ENCODE results near the gene LPP. TPM values are rescaled to one million over a fixed set of nuclear protein-coding genes. Genes with fewer than 3 reads are reported as not detected.

LPP gene
- polyA plus RNA-seq, 3 donors = 14.1 to 23.2 (median 15.3) TPM

- peaks cover 20% of the 10 kb centered on the region for H3K79me2 ChIP-seq (ENCODE audit: insufficient read depth, low read length)
- WGBS (ENCODE audit: insufficient coverage) = 100% methylated on average over 1 of the region's 3 CpGs
- H3K36me3 ChIP-seq (replicated peaks in 1 of 2; ENCODE audit: control insufficient read depth in 1 of 2, insufficient read depth in 2 of 2, low read length in 2 of 2) = no peaks in the 10 kb centered on the region
- H3K4me2 ChIP-seq (replicated peaks; ENCODE audit: extremely low read depth, low read length, poor library complexity, severe bottlenecking) = no peak overlapping the region
- intact Hi-C loops (cut with micrococcal nuclease) = no loop called here
- no peaks in the 10 kb centered on the region for H4K20me1 ChIP-seq (ENCODE audit: insufficient read depth, low read length)
- peak overlapping the region in 5 of 7 donors; percentile 80 to 98 (median 97) for H3K27ac Mint-ChIP-seq
- H3K9me3 Mint-ChIP-seq = peaks cover 1 to 12% (median 5%) of the 10 kb centered on the region in 7 donors
- H3K27ac ChIP-seq (ENCODE audit: low read depth in 1 of 2, low read length in 2 of 2) = peak overlapping the region in 1 of 2 donors; percentile 97
- H3K27me3 ChIP-seq (ENCODE audit: control insufficient read depth in 2 of 2, insufficient read depth in 2 of 2, low read length in 2 of 2) = no peaks in the 10 kb centered on the region
- peaks cover 57% of the 10 kb centered on the region for H3K4me1 Mint-ChIP-seq
- no peak for TF ChIP-seq CTCF (IDR thresholded peaks at IDR 0.05)
- peaks cover 56 to 57% of the 10 kb centered on the region in 2 donors for H3K4me1 ChIP-seq (ENCODE audit: control insufficient read depth in 1 of 2, insufficient read depth in 2 of 2, low read length in 2 of 2)
- H3K36me3 Mint-ChIP-seq = peaks cover 14 to 18% of the 10 kb centered on the region in 2 donors
- H3K4me3 ChIP-seq (replicated peaks in 1 of 3; ENCODE audit: low read depth in 2 of 3, low read length in 3 of 3) = no peak overlapping the region
- peaks cover 0 to 3% (median 2%) of the 10 kb centered on the region in 3 donors for H3K27me3 Mint-ChIP-seq (ENCODE audit: low read depth in 3 of 3)
- H3K4me3 Mint-ChIP-seq = no peak overlapping the region
- no peak overlapping the region for H2AFZ ChIP-seq (ENCODE audit: insufficient read depth, low read depth, low read length, poor library complexity, severe bottlenecking)
- DNase-seq = no peak
- H3K9ac ChIP-seq (ENCODE audit: insufficient read depth, low read length, poor library complexity, severe bottlenecking) = no peak overlapping the region
- H3K9me3 ChIP-seq (replicated peaks in 1 of 2; ENCODE audit: control insufficient read depth in 1 of 2, insufficient read depth in 1 of 2, low read length in 2 of 2) = no peaks in the 10 kb centered on the region
These were observed 785.0 kb downstream of the LPP start for GRCh38 chr3:188938999-188939398.

GRCh38 chr3:188939814-188940572, 786.0 kb downstream of the LPP start:
- intact Hi-C loops (cut with micrococcal nuclease) = loop anchor here (5.0 to 10.0 kb wide), 4 partner anchors 98 to 505 kb away; no protein-coding TSS in a partner anchor
- peak overlapping the region; percentile 48 to 71 for H3K4me3 Mint-ChIP-seq
- H3K4me1 Mint-ChIP-seq = peaks cover 63% of the 10 kb centered on the region
- Histone ChIP-seq H3K27ac (ENCODE audit: low read depth in 1 of 2, low read length in 2 of 2) (peak overlapping the region; percentile 84 to 97), H3K4me3 (replicated peaks in 1 of 3; ENCODE audit: low read depth in 2 of 3, low read length in 3 of 3) (peak overlapping the region in 1 of 3 experiments; percentile 62), H3K4me2 (replicated peaks; ENCODE audit: extremely low read depth, low read length, poor library complexity, severe bottlenecking) (peak overlapping the region; percentile 64), H3K4me1 (ENCODE audit: control insufficient read depth in 1 of 2, insufficient read depth in 2 of 2, low read length in 2 of 2) (peaks cover 66 to 67% of the 10 kb centered on the region in 2 donors), H3K9me3 (replicated peaks in 1 of 2; ENCODE audit: control insufficient read depth in 1 of 2, insufficient read depth in 1 of 2, low read length in 2 of 2) (no peaks in the 10 kb centered on the region), H3K27me3 (ENCODE audit: control insufficient read depth in 2 of 2, insufficient read depth in 2 of 2, low read length in 2 of 2) (no peaks in the 10 kb centered on the region), H2AFZ (ENCODE audit: insufficient read depth, low read depth, low read length, poor library complexity, severe bottlenecking) (no peak overlapping the region), H4K20me1 (ENCODE audit: insufficient read depth, low read length) (no peaks in the 10 kb centered on the region), H3K36me3 (replicated peaks in 1 of 2; ENCODE audit: control insufficient read depth in 1 of 2, insufficient read depth in 2 of 2, low read length in 2 of 2) (no peaks in the 10 kb centered on the region), H3K9ac (ENCODE audit: insufficient read depth, low read length, poor library complexity, severe bottlenecking) (peak overlapping the region; percentile 18), H3K79me2 (ENCODE audit: insufficient read depth, low read length) (peaks cover 30% of the 10 kb centered on the region)
- peak overlapping the region; percentile 94 to 98 (median 97) for H3K27ac Mint-ChIP-seq
- H3K36me3 Mint-ChIP-seq = peaks cover 14 to 22% of the 10 kb centered on the region in 2 donors
- WGBS (ENCODE audit: insufficient coverage) = 100% methylated on average over 1 of the region's 5 CpGs
- TF ChIP-seq CTCF (IDR thresholded peaks at IDR 0.05) = no peak
- H3K27me3 Mint-ChIP-seq (ENCODE audit: low read depth in 3 of 3) = peaks cover 0 to 3% (median 0%) of the 10 kb centered on the region in 3 donors
- peaks cover 0 to 12% (median 5%) of the 10 kb centered on the region in 7 donors for H3K9me3 Mint-ChIP-seq
- peak in 1 of 3 donors; percentile 28 for DNase-seq

Small RNAs within 50 kb of the gene (small RNA-seq; reads per million reads assigned to genes)
- gene MIR28 (ENCODE audit: insufficient read length, low read depth) = 321 reads per million, percentile 98 among the genes with 10 or more reads in this experiment

All from CD14-positive monocyte (primary cell).